Measurements from ENCODE around the gene ARL15. TPM values are rescaled to one million over a fixed set of nuclear protein-coding genes. Genes with fewer than 3 reads are reported as not detected.

Gene ARL15
- total and polyA plus RNA-seq, 2 of the 4 experiments (the other 2 are of a cell fraction), result 7.3 to 19.2 TPM

GRCh38 chr5:53942724-53943123 is 367.6 kb downstream of the ARL15 start:
- peaks cover 6% of the 10 kb centered on the region for H3K4me1 ChIP-seq (ENCODE audit: control insufficient read depth, insufficient read depth, low read length)
- H2BK120ac ChIP-seq (ENCODE audit: low read depth, low read length), result no peak overlapping the region
- H2BK20ac ChIP-seq (ENCODE audit: low read depth, low read length), result no peak overlapping the region
- H4K5ac ChIP-seq (ENCODE audit: low read depth, low read length), result no peak overlapping the region
- H2AFZ ChIP-seq (replicated peaks; ENCODE audit: low read length, poor library complexity), result peak overlapping the region; percentile 60
- no peaks in the 10 kb centered on the region for H4K20me1 ChIP-seq (ENCODE audit: insufficient read depth, low read length)
- no peaks in the 10 kb centered on the region for H3K9me3 ChIP-seq (ENCODE audit: control insufficient read depth, insufficient read depth, low read length)
- H2AK9ac ChIP-seq (replicated peaks; ENCODE audit: low read depth, low read length, poor library complexity), result no peak overlapping the region
- ChIA-PET CTCF (no interaction called here), POLR2A (ENCODE audit: unreplicated experiment) (no interaction called here)
- intact Hi-C loops (cut with micrococcal nuclease) (no loop called here), in situ Hi-C loops (cut with MboI; ENCODE audit: low sequenced_read_pairs) (no loop called here), dilution Hi-C loops (cut with HindIII; ENCODE audit: low sequenced_read_pairs, unreplicated experiment) (no loop called here)
- ATAC-seq (ENCODE audit: low read depth), result no peak
- DNase-seq, result peak; percentile 86
- no peak overlapping the region for H3K14ac ChIP-seq (replicated peaks; ENCODE audit: low read depth, low read length)
- H3K27ac ChIP-seq (ENCODE audit: insufficient read depth, low read length), result no peak overlapping the region
- no peak overlapping the region for H3K56ac ChIP-seq (ENCODE audit: extremely low read depth, insufficient read depth, low read length)
- WGBS, 2 experiments (ENCODE audit: extremely low coverage in 2 of 2, insufficient read length in 1 of 2), result 34 to 100% methylated on average over 1 to 3 of the region's 6 CpGs
- no peak overlapping the region for H2BK15ac ChIP-seq (ENCODE audit: low read depth, low read length)
- no peak overlapping the region for H3K4me2 ChIP-seq (ENCODE audit: low read depth, low read length)
- no TSS peak for BruUV-seq (replicated peaks)
- H4K8ac ChIP-seq (ENCODE audit: low read depth in 2 of 2, low read length in 2 of 2), result no peak overlapping the region
- no peak overlapping the region for H4K91ac ChIP-seq (ENCODE audit: insufficient read depth, low read depth, low read length)
- peaks cover 6% of the 10 kb centered on the region for H3K9me1 ChIP-seq (ENCODE audit: insufficient read depth, low read length)
- H3K4ac ChIP-seq (ENCODE audit: low read depth, low read length), result peak overlapping the region; percentile 8; the same call in 1 of the 2 replicates
- TF ChIP-seq FOS (IDR thresholded peaks at IDR 0.05; ENCODE audit: low read depth, low read length), result no peak
- peak; percentile 89 for TF ChIP-seq CEBPB (IDR thresholded peaks at IDR 0.05; ENCODE audit: low read depth, low read length)
- TF ChIP-seq ELK1 (IDR thresholded peaks at IDR 0.05; ENCODE audit: borderline replicate concordance, low read depth, low read length), result no peak
- no peak for TF ChIP-seq RFX5 (IDR thresholded peaks at IDR 0.05; ENCODE audit: low read depth, low read length)
- TF ChIP-seq BHLHE40 (IDR thresholded peaks at IDR 0.05; ENCODE audit: low read depth, low read length), result no peak
- no peak for TF ChIP-seq SMC3 (IDR thresholded peaks at IDR 0.05; ENCODE audit: low read depth, low read length)
- TF ChIP-seq RAD21 (IDR thresholded peaks at IDR 0.05; ENCODE audit: low read length), result no peak
- no peak for TF ChIP-seq CTCF (conservative IDR thresholded peaks at IDR 0.05; ENCODE audit: low read depth, low read length)
- H3K9ac ChIP-seq (ENCODE audit: low read depth, low read length), result no peak overlapping the region
- H3K36me3 ChIP-seq (ENCODE audit: control insufficient read depth, insufficient read depth, low read length), result no peaks in the 10 kb centered on the region
- H3K79me1 ChIP-seq (ENCODE audit: low read depth in 1 of 2, low read length in 2 of 2), result no peaks in the 10 kb centered on the region
- no peaks in the 10 kb centered on the region for H3K27me3 ChIP-seq (ENCODE audit: control insufficient read depth, insufficient read depth, low read length)
- H3K23ac ChIP-seq (ENCODE audit: low read depth, low read length), result no peak overlapping the region
- H3K18ac ChIP-seq (ENCODE audit: low read depth, low read length), result no peak overlapping the region
- H3K4me3 ChIP-seq (ENCODE audit: insufficient read depth, low read depth, low read length), result no peak overlapping the region
- no peak overlapping the region for H2BK5ac ChIP-seq (ENCODE audit: low read depth, low read length, poor library complexity, severe bottlenecking)
- peak overlapping the region; percentile 35; the same call in 1 of the 2 replicates for H2AK5ac ChIP-seq (ENCODE audit: low read depth, low read length)
